ENCODE results near the gene TRIM51G. TPM values are rescaled to one million over a fixed set of nuclear protein-coding genes. Genes with fewer than 3 reads are reported as not detected.
"Not testable (repeated sequence)": the region's sequence is repeated elsewhere in the genome, so short reads cannot be mapped to it uniquely, and the experiment has no call there.

TRIM51G gene, protein sequence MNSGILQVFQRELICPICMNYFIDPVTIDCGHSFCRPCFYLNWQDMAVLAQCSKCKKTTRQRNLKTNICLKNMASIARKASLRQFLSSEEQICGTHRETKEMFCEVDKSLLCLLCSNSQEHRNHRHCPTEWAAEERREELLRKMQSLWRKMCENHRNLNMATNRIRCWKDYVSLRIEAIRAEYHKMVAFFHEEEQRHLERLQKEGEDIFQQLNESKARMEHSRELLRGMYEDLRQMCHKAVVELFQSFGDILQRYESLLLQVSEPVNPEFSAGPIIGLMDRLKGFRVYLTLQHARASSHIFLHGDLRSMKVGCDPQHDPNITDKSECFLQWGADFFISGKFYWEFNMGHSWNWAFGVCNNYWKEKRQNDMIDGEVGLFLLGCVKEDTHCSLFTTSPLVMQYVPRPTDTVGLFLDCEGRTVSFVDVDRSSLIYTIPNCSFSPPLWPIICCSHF
- total RNA-seq: not detected
- not detected for polyA plus RNA-seq

GRCh38 chr11:48983785-48984184 is at the start of gene TRIM51G:
TSS of gene TRIM51G (minus strand) at chr11:48983885. CDS start at chr11:48981695, 2,190 bp downstream.
- not testable (repeated sequence) for H3K9ac ChIP-seq (ENCODE audit: low read depth in 1 of 2, low read length in 2 of 2); H3K36me3 ChIP-seq (ENCODE audit: control insufficient read depth in 4 of 4, insufficient read depth in 3 of 4, low read depth in 1 of 4, low read length in 3 of 4); H3K27me3 ChIP-seq (ENCODE audit: control insufficient read depth in 4 of 4, insufficient read depth in 4 of 4, low read length in 3 of 4); H3K27ac ChIP-seq (ENCODE audit: low read depth in 1 of 2, low read length in 2 of 2); DNase-seq (ENCODE audit: low spot score); H3K9me3 ChIP-seq (ENCODE audit: control insufficient read depth in 4 of 4, low read length in 3 of 4); H3K4me3 ChIP-seq (ENCODE audit: low read depth in 1 of 3, low read length in 3 of 3); H3K4me1 ChIP-seq (ENCODE audit: control insufficient read depth in 4 of 4, insufficient read depth in 4 of 4, low read length in 3 of 4)

DNA sequence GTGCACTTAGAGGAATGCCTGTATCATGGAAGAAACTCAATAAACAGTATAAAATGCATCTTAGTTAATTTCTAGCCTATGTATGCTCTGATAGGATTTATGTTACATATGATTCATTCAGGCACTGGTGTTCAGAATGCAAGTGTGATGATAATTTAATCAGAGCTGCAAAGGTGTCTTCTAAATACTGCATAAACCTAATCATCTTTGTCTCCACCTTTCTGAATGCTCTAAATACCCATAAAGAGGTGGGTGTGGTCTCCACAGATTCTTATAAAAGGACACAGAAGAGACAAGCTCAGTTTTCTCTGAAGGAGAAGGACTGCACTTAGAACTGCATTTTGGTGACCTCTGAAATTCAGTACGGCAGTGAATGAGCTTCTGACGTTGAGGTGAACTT is 44.8 kb upstream of the TRIM51G start, which contains the start of gene TRIM49B:
Gene TRIM49B, plus strand, starts transcription at position 301 of the 400 bp plus-strand sequence. CDS start 2,777 bp downstream, outside the sequence.
- not testable (repeated sequence) for H3K9ac ChIP-seq (ENCODE audit: low read depth in 1 of 2, low read length in 2 of 2); H3K4me1 ChIP-seq (ENCODE audit: control insufficient read depth in 4 of 4, insufficient read depth in 4 of 4, low read length in 3 of 4); H3K36me3 ChIP-seq (ENCODE audit: control insufficient read depth in 4 of 4, insufficient read depth in 3 of 4, low read depth in 1 of 4, low read length in 3 of 4); H3K9me3 ChIP-seq (ENCODE audit: control insufficient read depth in 4 of 4, low read length in 3 of 4); H3K27ac ChIP-seq (ENCODE audit: low read depth in 1 of 2, low read length in 2 of 2); H3K4me3 ChIP-seq (ENCODE audit: low read depth in 1 of 3, low read length in 3 of 3); DNase-seq (ENCODE audit: low spot score); H3K27me3 ChIP-seq (ENCODE audit: control insufficient read depth in 4 of 4, insufficient read depth in 4 of 4, low read length in 3 of 4)
- 24% methylated on average over 2 of the region's 2 CpGs for WGBS

DNA sequence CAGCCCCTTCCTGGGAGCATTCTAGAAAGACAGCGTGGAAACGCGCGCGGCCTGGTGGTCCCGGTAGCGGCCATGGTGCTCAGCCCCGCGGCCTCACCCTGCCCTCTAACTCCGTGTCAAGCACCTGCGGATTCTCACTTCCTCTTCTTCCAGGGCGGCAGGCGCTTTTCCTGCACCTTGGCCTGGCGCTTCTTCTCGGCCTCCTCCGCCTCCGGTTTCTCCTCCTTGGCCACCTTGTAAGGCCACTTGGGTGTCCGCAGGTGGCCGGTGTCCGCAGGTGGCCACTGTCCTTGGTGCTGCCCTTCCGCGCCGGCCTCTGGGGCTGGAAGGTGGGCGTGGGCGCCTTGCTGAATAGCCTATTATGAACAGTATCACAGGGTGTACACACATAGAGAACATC is 15.1 kb downstream of the TRIM51G start:
- 93% methylated on average over 25 of the region's 25 CpGs for WGBS
- H3K4me3 ChIP-seq (ENCODE audit: low read depth in 1 of 3, low read length in 3 of 3); H3K27me3 ChIP-seq (ENCODE audit: control insufficient read depth in 4 of 4, insufficient read depth in 4 of 4, low read length in 3 of 4); H3K36me3 ChIP-seq (ENCODE audit: control insufficient read depth in 4 of 4, insufficient read depth in 3 of 4, low read depth in 1 of 4, low read length in 3 of 4); H3K4me1 ChIP-seq (ENCODE audit: control insufficient read depth in 4 of 4, insufficient read depth in 4 of 4, low read length in 3 of 4); H3K9me3 ChIP-seq (ENCODE audit: control insufficient read depth in 4 of 4, low read length in 3 of 4); H3K27ac ChIP-seq (ENCODE audit: low read depth in 1 of 2, low read length in 2 of 2); DNase-seq (ENCODE audit: low spot score); H3K9ac ChIP-seq (ENCODE audit: low read depth in 1 of 2, low read length in 2 of 2): not testable (repeated sequence)

GRCh38 chr11:48955315-48956049 is 28.2 kb downstream of the TRIM51G start:
- not testable (repeated sequence) for H3K4me3 ChIP-seq (ENCODE audit: low read depth in 1 of 3, low read length in 3 of 3); H3K4me1 ChIP-seq (ENCODE audit: control insufficient read depth in 4 of 4, insufficient read depth in 4 of 4, low read length in 3 of 4); H3K9me3 ChIP-seq (ENCODE audit: control insufficient read depth in 4 of 4, low read length in 3 of 4); DNase-seq (ENCODE audit: low spot score); H3K36me3 ChIP-seq (ENCODE audit: control insufficient read depth in 4 of 4, insufficient read depth in 3 of 4, low read depth in 1 of 4, low read length in 3 of 4); H3K9ac ChIP-seq (ENCODE audit: low read depth in 1 of 2, low read length in 2 of 2); H3K27ac ChIP-seq (ENCODE audit: low read depth in 1 of 2, low read length in 2 of 2); H3K27me3 ChIP-seq (ENCODE audit: control insufficient read depth in 4 of 4, insufficient read depth in 4 of 4, low read length in 3 of 4)
- 86% methylated on average over 35 of the region's 35 CpGs for WGBS

DNA sequence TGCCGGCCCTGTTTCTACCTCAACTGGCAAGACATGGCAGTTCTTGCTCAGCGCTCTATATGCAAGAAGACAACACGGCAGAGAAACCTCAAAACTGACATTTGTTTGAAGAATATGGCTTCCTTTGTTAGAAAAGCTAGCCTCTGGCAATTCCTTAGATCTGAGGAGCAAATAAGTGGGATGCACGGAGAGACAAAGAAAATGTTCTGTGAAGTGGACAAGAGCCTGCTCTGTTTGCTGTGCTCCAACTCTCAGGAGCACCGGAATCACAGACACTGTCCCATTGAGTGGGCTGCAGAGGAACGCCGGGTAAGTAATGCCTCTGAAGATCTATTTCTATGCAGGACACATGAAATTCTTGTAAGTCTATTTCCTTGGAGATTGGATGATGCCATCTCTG is 37.9 kb downstream of the TRIM51G start:
- H3K9ac ChIP-seq (ENCODE audit: low read depth in 1 of 2, low read length in 2 of 2); H3K27me3 ChIP-seq (ENCODE audit: control insufficient read depth in 4 of 4, insufficient read depth in 4 of 4, low read length in 3 of 4); DNase-seq (ENCODE audit: low spot score); H3K36me3 ChIP-seq (ENCODE audit: control insufficient read depth in 4 of 4, insufficient read depth in 3 of 4, low read depth in 1 of 4, low read length in 3 of 4); H3K27ac ChIP-seq (ENCODE audit: low read depth in 1 of 2, low read length in 2 of 2); H3K4me1 ChIP-seq (ENCODE audit: control insufficient read depth in 4 of 4, insufficient read depth in 4 of 4, low read length in 3 of 4); H3K9me3 ChIP-seq (ENCODE audit: control insufficient read depth in 4 of 4, low read length in 3 of 4); H3K4me3 ChIP-seq (ENCODE audit: low read depth in 1 of 3, low read length in 3 of 3): not testable (repeated sequence)
- 81% methylated on average over 7 of the region's 7 CpGs for WGBS

Other genes starting within 250 kb of the TRIM51G start
- not detected for gene TRIM49B, start 44.9 kb upstream of the TRIM51G start, total RNA-seq
- not detected for gene TRIM49B, start 44.9 kb upstream of the TRIM51G start, polyA plus RNA-seq
- not detected for gene TRIM64C, start 75.2 kb upstream of the TRIM51G start, total RNA-seq
- gene TRIM64C, start 75.2 kb upstream of the TRIM51G start, polyA plus RNA-seq: not detected
- 10 to 100 TPM in 1 of 2 donors, 1 to 10 TPM in 1; 7.4 to 11.5 TPM for gene FOLH1, start 224.7 kb upstream of the TRIM51G start, total RNA-seq
- gene FOLH1, start 224.7 kb upstream of the TRIM51G start, polyA plus RNA-seq: 1 to 10 TPM; 7.0 to 8.7 TPM